ENCODE data around the gene KRT14.

The KRT14 gene

DNA sequence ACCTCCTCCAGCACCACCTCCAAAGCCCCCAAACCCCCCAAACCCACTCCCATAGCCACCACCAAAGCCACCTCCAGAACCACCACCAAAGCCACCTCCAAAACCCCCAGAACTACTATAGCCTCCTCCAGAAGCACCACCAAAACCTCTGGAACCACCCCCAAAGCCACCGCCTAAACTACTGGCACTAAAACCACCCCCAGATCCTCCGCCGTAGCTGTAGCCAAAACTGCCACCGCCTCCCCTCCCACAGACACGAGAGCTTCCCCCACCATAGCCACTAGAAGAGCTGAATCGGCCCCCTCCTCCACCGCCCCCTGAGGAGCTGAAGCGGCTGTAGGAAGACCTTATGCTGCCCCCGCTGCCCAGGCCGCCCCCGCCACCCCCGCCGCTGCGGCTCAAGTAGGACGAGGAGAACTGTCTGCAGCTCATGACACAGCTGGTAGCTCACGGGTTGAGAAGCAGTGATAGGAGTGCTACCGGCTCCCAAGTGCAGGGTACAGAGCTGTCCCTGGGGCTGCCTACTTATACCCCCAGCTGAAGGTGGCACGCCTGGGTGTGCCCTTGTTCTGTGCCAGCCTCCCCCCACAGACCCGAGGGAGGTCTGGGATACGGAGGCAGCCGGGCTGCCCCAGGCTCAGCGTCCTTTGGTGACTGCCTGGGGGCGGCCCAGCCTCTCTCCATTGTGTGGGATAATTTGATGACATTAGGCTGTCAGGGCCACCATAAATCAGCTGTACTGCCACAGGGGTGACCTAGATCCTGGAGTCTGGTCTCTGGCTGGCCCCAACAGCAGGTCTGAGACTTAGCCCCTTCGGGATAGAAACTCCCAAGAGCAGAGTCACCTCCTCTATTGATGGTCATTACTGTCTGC is 14.9 kb downstream of the KRT14 start, which contains the start of gene KRT9:
KRT9 (minus strand) TSS at position 499 of the 874 bp plus-strand sequence; CDS start at position 432, 67 bp downstream.
- no peak for DNase-seq (ENCODE audit: low read depth)
- TF ChIP-seq, protein P1, sequence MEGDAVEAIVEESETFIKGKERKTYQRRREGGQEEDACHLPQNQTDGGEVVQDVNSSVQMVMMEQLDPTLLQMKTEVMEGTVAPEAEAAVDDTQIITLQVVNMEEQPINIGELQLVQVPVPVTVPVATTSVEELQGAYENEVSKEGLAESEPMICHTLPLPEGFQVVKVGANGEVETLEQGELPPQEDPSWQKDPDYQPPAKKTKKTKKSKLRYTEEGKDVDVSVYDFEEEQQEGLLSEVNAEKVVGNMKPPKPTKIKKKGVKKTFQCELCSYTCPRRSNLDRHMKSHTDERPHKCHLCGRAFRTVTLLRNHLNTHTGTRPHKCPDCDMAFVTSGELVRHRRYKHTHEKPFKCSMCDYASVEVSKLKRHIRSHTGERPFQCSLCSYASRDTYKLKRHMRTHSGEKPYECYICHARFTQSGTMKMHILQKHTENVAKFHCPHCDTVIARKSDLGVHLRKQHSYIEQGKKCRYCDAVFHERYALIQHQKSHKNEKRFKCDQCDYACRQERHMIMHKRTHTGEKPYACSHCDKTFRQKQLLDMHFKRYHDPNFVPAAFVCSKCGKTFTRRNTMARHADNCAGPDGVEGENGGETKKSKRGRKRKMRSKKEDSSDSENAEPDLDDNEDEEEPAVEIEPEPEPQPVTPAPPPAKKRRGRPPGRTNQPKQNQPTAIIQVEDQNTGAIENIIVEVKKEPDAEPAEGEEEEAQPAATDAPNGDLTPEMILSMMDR (IDR thresholded peaks at IDR 0.05; ENCODE audit: low read depth, low read length, missing control alignments), result no peak
- H3K4me3 ChIP-seq (ENCODE audit: low read depth, low read length), result no peak within 1 kb of the TSS

DNA sequence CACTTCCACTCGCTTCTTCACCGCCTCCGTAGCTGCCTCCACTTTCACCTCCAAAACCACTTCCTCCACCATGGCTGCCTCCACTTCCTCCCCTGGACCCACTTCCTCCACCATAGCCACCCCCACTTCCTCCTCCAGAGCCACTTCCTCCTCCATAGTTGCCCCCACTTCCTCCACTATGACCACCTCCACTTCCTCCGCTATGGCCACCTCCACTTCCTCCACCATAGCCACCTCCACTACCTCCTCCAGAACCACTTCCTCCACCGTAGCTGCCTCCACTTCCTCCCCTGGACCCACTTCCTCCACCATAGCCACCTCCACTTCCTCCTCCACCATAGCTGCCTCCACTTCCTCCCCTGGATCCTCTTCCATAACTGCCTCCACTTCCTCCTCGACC is 19.4 kb downstream of the KRT14 start:
- no peak for DNase-seq (ENCODE audit: low read depth)
- H3K4me3 ChIP-seq (ENCODE audit: low read depth, low read length), result no peak overlapping the region
- TF ChIP-seq, protein P1 (IDR thresholded peaks at IDR 0.05; ENCODE audit: low read depth, low read length, missing control alignments), result no peak

DNA sequence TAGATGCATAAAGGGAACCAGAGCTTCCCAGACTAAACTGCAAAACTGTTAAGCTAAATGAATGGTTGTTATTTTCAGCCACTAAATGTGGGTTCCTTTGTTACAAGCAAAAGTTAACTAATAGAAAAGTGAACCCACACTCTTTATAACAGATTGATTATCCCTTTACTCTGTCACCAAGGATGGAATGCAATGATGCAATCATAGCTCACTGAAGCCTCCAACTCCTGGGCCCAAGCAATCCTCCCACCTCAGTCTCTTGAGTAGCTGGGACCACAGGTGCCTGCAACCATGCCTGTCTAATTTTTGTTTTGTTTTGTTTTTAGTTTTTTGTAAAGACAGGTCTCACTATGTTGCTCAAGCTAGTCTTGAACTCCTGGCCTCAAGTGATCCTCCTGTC is 21.4 kb downstream of the KRT14 start:
- H3K4me3 ChIP-seq (ENCODE audit: low read depth, low read length), result no peak overlapping the region
- no peak for DNase-seq (ENCODE audit: low read depth)
- TF ChIP-seq, protein P1 (IDR thresholded peaks at IDR 0.05; ENCODE audit: low read depth, low read length, missing control alignments), result no peak

DNA sequence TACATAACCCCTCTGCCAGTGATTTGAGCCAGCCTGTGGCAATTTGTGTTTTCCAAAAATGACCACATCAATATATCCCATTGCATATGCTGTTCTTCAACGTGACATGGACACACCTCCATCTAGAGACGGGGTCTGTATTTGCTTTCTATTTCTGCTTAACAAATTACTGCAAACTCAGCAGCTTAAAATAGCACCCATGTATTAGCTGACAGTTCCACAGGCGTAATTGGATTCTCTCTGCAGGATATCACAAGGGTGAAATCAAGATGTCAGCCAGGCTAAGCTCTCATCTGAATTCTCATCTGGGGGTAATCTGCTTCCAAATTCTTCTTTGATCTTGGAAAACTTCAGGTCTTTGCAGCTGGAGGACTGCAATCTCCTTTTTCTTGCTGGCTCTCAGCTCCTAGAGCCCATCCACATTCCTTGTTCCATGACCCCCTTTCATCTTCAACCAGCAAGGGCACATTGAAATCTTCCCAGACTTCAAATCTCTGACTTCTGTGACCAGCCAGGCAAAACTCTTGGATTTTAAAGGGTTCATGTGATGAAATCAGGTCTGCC is 23.0 kb downstream of the KRT14 start:
- no peak for DNase-seq (ENCODE audit: low read depth)
- H3K4me3 ChIP-seq (ENCODE audit: low read depth, low read length), result no peak overlapping the region
- TF ChIP-seq, protein P1 (IDR thresholded peaks at IDR 0.05; ENCODE audit: low read depth, low read length, missing control alignments), result no peak

DNA sequence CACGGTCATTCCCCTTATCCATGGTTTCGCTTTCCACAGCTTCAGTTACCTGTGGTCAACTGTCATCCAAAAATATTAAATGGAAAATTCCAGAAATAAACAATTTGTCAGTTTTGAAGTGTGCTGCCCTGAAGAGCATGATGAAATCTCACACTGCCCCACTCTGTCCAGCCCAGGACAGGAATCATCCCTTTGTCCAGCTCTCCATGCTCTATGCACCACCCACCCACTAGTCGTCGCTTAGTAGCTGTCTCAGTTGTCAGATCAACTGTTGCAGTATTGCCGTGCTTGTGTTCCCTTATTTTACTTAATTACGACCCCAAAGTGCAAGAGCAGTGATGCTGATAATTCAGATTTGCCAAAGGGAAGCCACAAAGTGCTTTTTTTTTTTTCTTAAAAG is 25.1 kb downstream of the KRT14 start:
- H3K4me3 ChIP-seq (ENCODE audit: low read depth, low read length), result no peak overlapping the region
- TF ChIP-seq, protein P1 (IDR thresholded peaks at IDR 0.05; ENCODE audit: low read depth, low read length, missing control alignments), result no peak
- DNase-seq (ENCODE audit: low read depth), result no peak

DNA sequence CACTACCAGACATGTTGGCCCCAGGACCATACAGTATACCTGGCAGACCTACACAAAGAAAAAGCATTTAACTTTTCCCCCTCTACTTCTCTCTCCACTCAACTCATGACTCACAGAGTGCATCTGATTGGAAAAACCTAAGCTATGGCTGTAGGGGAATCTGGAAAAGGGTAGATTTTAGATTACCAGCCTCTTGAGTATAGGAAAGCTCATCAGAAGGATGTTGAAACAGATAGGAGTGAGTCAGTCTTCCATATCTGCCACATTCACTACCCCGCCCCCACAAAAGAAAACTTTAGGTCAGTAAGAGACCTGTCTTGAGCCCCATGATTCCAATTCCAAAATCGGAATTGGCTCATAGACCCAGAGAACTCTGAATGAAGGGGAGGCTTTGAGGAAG is 27.1 kb downstream of the KRT14 start:
- H3K4me3 ChIP-seq (ENCODE audit: low read depth, low read length), result no peak overlapping the region
- no peak for DNase-seq (ENCODE audit: low read depth)
- TF ChIP-seq, protein P1 (IDR thresholded peaks at IDR 0.05; ENCODE audit: low read depth, low read length, missing control alignments), result no peak
